HuH-7 (cell line): Measurements from ENCODE around the gene AP3D1.
A peak's percentile ranks its signal among the peaks of the same experiment; 100 is the strongest.
"Not testable (repeated sequence)": the region's sequence is repeated elsewhere in the genome, so short reads cannot be mapped to it uniquely, and the experiment has no call there.

Experiments
- DNase-seq: peaks from one replicate; pipeline ENCODE4 v3.0.0; 2011; ENCODE audit warnings: low spot score

The AP3D1 gene

DNA sequence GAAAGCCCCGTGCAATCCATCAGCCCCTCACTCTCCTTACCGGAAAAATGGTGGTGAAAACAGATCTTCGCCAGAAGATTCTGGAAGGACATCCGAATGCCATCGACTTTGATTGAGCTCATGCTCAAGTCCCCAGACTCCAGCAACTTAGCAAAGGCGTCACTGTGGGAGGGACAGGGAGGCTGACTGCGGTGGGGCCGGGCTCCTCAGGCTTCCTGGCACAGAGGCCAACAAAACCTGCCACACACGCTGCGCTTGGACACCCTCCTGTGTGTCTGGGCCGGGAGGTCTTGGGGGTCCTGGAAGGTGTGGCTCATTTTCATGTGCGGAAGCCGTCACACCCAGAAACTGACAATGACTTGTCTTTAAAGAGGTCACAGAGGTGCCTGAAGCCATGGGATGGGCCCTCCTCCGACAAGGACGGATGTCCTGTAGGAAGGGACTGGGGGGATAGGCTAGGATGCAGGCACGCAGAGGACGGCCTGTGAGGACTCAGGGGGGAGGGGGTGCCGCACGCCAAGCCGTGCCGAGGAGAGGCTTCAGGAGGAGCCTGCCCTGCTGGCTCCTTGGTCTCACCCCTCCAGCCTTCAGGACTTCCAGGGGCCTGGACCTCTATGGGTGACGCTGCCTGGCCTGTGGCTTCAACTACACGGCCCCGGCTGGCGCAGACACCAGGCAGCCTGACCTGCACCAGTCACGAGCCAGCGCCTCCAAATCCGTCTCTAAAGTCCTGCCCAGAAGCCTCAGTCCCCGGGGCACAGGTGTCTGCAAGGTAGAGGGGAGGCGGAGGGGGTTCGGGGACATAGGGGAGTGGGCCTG, 42.1 kb downstream of the AP3D1 start:
- DNase-seq = no peak

DNA sequence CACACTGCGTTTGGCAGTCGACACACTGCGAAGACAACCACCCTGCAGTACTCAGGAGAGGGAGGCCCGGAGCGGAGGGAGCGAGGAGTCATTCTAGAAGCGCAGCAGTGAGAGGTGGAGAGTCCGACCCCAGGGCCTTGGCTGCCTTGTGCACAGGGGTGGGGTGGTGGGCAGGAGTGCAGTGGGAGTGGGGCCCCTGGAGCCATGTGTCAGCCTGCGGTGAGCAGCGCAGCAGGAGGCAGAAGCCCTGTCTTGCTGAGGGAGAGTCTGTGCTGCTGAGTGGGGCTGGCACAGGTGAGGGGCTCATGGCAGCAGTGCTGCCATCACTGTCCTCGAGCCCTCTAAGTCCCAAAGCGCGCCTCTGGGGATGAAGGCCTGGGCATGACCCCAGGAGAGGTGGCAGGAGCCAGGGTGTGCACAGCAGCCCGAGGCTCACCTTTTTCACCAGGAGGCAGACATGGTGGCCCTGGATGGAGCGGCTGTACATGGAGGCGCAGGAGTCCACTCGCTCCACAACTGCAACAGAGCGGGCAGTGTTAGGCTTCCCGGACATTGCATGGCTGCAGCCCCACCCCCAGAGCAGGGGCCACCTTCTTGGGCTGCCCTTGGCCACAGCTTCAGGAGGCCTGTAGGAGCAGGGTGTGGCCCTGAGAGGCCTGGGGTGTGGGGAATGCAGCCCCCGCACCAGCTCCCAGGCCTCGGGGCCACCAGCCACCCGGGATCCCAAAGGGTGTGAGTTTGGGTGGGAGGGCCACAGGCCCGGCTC, 42.9 kb downstream of the AP3D1 start:
- DNase-seq = no peak

- DNase-seq = no peak
Measured at GRCh38 chr19:2103045-2103707, 48.2 kb downstream of the AP3D1 start.

GRCh38 chr19:2101417-2102335, 49.7 kb downstream of the AP3D1 start:
- DNase-seq = no peak

GRCh38 chr19:2100719-2101061, 50.7 kb downstream of the AP3D1 start:
- no peak for DNase-seq

- no peak for DNase-seq
Measured at GRCh38 chr19:2099937-2100718, 51.2 kb downstream of the AP3D1 start.

DNA sequence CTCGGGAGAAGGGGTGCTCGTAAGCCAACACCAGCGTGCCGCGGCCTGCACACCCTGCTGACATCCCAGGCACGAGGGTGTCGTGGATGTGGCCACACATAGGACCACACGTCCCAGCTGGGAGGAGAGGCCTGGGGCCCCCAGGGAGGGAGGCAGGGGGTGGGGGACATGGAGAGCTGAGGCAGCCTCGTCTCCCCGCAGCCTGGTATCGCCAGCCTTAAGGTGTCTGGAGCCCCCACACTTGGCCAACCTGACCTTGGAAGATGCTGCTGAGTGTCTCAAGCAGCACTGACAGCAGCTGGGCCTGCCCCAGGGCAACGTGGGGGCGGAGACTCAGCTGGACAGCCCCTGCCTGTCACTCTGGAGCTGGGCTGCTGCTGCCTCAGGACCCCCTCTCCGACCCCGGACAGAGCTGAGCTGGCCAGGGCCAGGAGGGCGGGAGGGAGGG, 52.3 kb downstream of the AP3D1 start:
- no peak for DNase-seq

- no peak for DNase-seq
Measured at GRCh38 chr19:2097886-2098327, 53.5 kb downstream of the AP3D1 start.

GRCh38 chr19:2097203-2097885, 54.0 kb downstream of the AP3D1 start:
- no peak for DNase-seq

DNA sequence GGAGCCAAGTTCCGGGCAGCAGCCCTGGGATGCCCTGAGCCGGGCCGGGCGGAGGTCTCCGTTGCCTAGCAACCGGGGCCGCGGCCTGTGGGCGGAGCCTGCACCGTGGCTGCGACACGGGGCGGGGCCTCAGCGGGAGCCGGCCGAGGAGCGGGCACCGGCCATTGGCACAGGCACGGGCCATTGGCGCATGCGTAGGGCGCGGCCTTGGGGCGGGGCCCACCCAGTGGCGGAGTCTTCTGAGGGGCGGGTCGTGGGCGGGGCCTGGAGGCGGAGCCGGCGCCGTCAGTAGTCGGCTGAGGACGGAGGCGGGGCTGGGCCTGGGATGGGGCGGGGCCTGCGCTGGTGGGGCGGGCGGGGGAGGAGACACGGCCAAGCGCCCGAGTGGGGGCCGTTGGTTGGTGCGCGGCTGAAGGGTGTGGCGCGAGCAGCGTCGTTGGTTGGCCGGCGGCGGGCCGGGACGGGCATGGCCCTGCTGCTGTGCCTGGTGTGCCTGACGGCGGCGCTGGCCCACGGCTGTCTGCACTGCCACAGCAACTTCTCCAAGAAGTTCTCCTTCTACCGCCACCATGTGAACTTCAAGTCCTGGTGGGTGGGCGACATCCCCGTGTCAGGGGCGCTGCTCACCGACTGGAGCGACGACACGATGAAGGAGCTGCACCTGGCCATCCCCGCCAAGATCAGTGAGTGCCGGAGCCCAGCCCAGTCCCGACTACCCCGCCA, 54.7 kb downstream of the AP3D1 start, which contains the start of gene IZUMO4:
IZUMO4 (plus strand) TSS at position 436 of the 723 bp plus-strand sequence; CDS start at position 467, 31 bp downstream.
- DNase-seq = peak; percentile 97

GRCh38 chr19:2096034-2096479, 55.3 kb downstream of the AP3D1 start, which contains the start of gene MOB3A:
Gene MOB3A, minus strand, starts transcription at chr19:2096326. Its CDS starts 17,766 bp downstream, at chr19:2078560.
- DNase-seq = peak; percentile 79

DNA sequence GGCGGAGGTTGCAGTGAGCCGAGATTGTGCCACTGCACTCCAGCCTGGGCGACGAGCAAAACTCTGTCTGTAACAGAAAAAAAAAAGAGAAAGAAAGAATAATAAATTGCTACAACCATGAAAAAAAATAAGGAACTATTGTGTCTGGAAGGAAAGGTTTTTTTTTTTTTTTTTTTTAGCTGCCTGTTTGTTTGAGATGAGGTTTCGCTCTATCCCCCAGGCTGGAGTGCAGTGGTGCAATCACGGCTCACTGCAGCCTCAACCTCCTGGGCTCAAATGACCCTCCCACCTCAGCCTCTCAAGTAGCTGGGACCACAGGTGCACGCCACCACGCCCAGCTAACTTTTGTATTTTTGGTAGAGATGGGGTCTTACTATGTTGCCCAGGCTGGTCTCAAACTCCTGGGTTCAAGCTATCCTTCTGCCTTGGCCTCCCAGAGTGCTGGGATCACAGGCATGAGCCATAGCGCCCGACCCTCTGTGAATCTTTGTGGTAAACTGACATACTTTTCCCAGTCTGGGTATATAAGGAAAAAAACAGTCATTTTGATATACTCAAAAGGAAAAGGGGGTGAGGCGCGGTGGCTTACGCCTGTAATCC, 59.3 kb downstream of the AP3D1 start:
- not testable (repeated sequence) for DNase-seq

DNA sequence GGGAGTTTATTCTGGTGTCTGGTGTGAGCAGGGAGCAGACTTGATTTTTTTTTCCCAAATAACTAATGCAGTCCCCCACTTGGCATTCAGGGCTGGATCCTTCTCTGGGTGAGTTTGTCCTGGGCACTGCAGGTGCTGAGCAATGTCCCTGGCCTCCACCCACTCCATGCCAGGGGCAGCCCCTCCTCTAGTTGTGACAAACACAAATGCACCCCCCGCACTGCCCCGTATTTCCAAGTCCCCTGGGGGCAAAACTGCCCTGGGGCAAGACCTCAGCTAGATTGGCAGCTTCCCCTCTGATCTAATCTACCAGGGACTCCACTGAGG, 61.7 kb downstream of the AP3D1 start:
- DNase-seq = no peak

GRCh38 chr19:2089001-2089711, 62.2 kb downstream of the AP3D1 start:
- DNase-seq = no peak

GRCh38 chr19:2087621-2088100, 63.7 kb downstream of the AP3D1 start:
- no peak for DNase-seq

- DNase-seq = not testable (repeated sequence)
Measured at GRCh38 chr19:2086695-2087620, 64.4 kb downstream of the AP3D1 start.
